NCI-H2029 (cell line): ENCODE measurements around the gene DDX60.
"Not testable (repeated sequence)": the region's sequence is repeated elsewhere in the genome, so short reads cannot be mapped to it uniquely, and the experiment has no call there.

Experiments used
- DNase-seq: peaks from one replicate; lab custom pipeline; 2025; lab: John Stamatoyannopoulos, UW

DDX60 gene

DNA sequence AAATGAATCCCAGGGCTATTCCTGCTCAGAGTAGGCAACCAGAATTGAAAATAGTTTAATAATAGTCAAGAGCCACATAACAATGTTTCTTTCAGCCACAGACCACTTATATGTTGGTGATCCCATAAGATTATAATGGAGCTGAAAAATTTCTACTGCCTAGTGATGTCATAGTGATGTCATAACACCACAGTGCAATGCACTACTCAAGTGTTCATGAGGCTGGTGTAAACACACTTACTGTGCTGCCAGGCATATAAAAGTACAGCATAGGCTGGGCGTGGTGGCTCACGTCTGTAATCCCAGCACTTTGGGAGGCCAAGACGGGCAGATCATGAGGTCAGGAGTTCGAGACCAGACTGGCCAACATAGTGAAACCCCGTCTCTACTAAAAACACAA, 15.1 kb downstream of the DDX60 start:
- DNase-seq: not testable (repeated sequence)

DNA sequence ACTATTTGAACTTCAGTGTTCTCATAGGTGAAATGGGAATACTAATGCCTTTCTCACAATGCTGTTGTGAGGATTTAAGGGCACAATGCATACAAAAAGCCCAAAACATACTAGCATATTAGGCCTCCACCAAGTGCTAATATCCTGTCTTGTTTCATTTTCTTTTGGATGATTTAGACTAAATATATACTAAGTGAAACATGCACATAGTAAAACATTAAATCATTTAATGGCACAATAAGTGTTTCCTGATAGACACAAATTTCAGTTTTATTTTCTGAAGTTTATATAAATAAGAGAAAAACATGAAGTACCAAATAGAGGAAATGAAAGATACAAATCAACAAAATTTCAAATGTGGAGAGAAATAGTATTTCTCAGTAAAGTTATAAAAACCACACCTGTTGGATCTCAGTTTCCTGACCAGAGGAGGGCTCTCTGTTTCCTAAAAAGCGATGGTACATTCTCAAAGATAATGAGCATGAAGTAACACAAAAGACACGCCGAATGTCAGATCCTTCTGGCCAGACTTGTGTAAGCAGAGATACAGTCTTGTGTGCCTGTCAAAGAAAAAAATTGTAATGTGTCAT, 25.1 kb downstream of the DDX60 start:
- no peak for DNase-seq

DNA sequence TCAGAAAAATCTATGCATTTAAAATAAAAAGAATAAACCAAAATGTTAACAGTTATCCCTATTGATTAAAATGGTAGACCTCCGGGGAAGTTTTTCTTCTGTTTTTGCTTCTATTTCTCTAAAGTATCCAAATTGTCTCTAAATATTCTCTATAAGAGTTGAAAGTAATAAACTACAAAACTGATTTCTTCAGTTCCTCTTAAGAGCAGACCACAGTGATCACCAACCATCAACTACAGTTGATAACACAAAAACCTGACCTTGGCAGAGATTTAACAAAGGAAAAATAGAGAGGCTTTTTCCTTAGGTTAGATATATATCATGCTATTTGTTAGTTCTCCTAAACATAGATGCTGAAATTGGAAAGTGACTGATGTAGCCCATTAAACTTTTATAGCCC, 27.3 kb downstream of the DDX60 start:
- no peak for DNase-seq

- not testable (repeated sequence) for DNase-seq
These were observed 32.7 kb downstream of the DDX60 start for GRCh38 chr4:168285850-168286249.

DNA sequence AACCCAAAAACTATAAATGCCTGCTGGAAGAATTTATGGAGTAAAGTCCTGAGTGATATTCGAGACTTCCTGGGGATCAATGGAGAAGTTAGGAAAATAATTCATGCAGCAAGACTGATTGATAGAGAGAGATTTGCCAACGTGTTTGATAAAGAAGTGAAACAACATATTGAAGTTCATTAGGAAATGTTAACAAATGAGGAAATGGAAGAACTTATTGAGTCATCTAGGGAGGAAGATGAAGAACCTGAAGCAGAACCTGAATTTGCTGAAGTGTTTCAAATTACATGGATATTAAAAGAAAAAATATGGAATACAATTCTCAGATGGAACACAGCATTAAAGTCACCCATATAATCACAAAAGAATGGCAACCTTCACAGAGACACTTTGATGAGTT, 39.0 kb downstream of the DDX60 start:
- DNase-seq: no peak

DNA sequence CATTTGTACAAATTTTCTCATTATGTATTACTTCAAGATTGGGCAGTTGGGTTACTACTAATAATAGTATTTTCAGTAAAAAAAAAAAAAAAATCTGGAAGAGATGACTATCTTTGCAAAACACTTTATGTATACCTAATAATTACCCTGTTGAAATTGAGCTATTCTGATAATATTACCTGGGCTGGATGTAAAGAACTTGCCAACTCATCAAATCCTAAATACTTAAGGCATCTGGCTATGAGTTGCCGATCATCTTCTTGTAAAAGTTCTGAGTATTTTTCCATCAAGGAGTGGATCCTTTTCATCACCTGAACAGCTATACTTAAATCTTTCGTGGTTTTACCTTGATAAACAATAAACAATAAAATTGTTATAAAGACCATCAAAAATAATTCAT, 42.7 kb downstream of the DDX60 start:
- DNase-seq: no peak

- no peak for DNase-seq
These were observed 43.7 kb downstream of the DDX60 start for GRCh38 chr4:168274871-168275270.

GRCh38 chr4:168273838-168274237, 44.7 kb downstream of the DDX60 start:
- no peak for DNase-seq

GRCh38 chr4:168272488-168272887, 46.1 kb downstream of the DDX60 start:
- no peak for DNase-seq

DNA sequence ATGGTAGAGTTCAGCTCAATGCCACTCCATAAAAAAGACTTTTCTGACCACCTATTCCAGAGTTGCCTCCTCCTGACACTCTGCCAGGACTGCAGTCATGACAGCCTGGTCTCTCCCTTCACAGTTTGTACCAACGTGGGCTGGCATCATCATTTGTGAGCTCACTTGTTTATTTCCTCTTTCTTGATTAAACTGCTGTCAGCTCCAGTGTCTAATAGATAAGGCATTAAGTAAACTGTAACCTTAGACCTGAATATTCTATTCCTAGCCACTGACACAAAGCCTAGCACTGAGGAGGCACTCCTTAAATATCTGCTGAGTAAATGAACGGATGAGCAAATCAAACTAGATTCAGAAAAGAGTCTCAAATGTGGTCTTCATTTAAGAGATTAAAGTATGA, 48.7 kb downstream of the DDX60 start:
- peak; percentile 60 for DNase-seq

GRCh38 chr4:168265327-168265726, 53.2 kb downstream of the DDX60 start:
- DNase-seq: no peak

- peak; percentile 93 for DNase-seq
These were observed 53.6 kb downstream of the DDX60 start for GRCh38 chr4:168264903-168265302.

- DNase-seq: no peak
These were observed 55.5 kb downstream of the DDX60 start for GRCh38 chr4:168263039-168263438.

GRCh38 chr4:168259096-168259495, 59.5 kb downstream of the DDX60 start:
- no peak for DNase-seq

- DNase-seq: no peak
These were observed 60.8 kb downstream of the DDX60 start for GRCh38 chr4:168257768-168258167.

DNA sequence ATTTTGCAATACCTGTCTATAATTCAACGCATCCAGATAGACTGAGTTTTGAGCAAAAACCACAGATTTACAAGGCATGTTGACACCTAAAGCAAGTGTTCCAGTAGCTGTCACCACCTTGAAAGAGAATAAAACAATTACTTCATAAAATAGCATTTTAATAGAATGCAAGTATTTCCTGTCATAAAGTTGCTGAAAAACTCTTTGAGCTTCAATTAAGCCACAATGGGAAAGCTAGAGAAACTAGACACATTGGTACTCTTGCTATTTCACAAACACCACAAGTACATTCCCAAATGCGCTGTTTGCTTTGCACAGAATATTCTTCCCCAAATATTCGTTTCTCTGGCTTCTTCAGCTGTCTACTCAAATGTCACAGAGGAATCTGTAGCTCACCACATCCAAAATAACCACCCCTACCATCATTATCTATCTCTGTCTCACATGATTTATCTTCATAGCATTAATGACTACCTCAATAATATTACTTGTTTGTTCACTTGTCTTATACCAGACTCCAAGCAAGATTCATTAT, 70.3 kb downstream of the DDX60 start:
- DNase-seq: no peak

DNA sequence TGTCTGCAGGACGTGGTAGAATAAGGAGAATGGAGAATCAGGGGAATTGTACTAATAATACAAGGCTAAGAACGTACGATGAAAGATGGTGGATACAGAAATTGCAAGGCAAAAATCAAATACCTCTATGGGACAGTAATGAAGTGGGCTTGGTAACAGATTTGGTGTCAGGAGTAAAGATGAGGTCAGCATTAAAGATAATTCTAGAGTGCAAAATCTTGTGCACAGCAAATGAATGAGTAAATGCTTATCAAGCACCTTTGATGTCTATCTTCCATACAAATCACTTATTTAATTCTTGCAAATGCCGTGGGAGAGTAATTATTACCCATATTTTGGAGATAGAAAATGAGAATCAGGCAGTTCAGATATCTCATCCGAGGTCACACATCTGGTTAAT, 70.9 kb downstream of the DDX60 start:
- DNase-seq: no peak

DNA sequence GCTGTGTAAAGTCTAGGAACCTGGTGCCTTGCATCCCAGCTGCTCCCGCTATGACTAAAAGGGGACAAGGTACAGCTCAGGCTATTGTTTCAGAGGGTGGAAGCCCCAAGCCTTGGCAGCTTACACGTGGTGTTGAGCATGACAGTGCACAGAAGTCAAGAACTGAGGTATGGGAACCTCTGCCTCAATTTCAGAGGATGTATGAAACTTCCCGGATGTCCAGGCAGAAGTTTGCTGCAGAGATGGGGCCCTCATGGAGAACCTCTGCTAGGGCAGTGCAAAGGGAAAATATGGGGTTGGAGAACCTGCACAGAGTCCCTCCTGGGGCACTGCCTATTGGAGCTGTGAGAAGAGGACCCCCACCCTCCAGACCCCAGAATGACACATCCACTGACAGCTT, 76.6 kb downstream of the DDX60 start:
- no peak for DNase-seq

DNA sequence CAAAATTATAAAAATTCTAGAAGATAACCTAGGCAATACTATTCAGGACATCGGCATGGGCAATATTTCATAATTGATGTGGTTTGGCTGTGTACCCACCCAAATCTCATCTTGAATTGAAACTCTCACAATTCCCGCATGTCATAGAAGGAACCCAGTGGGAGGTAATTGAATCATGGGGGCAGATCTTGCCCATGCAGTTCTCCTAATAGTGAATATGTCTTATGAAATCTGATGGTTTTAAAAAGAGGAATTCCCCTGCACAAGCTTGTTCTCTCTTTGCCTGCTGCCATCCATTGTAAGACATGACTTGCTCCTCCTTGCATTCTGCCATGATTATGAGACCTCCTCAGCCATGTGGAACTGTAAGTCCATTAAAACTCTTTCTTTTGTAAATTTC, 77.7 kb downstream of the DDX60 start:
- DNase-seq: no peak

- peak; percentile 64 for DNase-seq
These were observed 97.3 kb downstream of the DDX60 start for GRCh38 chr4:168221301-168221700.

DNA sequence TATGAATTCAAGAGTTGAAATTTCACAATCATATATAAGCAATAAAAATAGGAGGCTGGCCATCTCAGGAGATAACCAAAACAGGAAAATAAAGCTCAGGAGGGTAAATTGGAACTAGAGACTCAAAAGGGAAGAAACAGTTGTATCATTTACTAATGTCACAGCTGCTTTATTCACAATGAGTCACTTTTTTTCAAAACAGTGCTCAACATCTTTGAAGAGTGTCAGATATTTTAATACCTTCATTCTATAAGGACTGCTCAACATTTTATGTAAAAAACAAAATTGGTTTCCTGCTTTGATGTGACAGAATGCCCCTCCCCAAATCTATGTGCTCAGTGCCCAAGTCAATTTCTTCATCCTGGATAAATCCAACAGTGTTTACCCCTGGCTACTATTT, 97.7 kb downstream of the DDX60 start:
- peak; percentile 58 for DNase-seq

DNA sequence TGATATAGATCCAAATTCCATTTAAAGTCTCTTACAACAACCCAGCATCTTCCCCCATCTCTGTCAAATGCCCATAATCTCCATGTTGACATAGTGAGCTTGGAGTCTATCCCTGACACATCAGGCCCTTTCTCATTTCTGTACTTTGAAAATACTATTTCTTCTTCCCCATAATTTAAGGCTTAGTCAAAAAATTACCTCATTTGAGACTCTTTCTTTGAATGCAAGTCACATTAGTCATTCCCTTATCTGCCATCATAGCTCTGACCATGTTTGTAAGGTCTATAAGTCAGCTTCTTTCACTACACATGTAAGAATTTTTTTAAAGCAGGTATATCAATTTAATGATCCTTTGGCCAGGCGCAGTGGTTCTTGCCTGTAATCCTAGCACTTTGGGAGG, 99.9 kb downstream of the DDX60 start:
- DNase-seq: no peak

GRCh38 chr4:168213511-168213910, 105.0 kb downstream of the DDX60 start:
- not testable (repeated sequence) for DNase-seq

DNA sequence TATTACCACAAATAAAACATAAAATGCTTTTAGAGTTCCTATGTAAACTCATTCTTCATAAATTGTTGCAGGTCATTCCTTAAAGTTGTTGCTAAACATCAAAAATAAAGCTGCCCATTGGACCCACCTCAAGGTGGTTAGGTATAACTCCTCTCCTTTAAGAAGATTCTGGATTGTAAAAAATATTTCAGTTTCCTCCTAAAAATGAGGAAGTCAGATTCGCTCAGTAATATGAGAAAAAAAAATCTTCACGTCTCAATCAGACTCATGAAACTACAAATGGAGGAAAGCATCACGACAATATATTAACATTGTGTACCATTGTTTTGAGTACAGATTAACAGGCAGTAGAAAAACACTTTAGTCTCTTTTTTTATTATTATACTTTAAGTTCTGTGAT, 105.9 kb downstream of the DDX60 start:
- DNase-seq: no peak
